Measurements from ENCODE around the gene HOXA4.

GRCh38 chr7:27164367-27165088 lies 34.0 kb upstream of the HOXA4 start:
- TF ChIP-seq CTCF (optimal IDR thresholded peaks at IDR 0.05 in 1 of 3, IDR thresholded peaks at IDR 0.05 in 1 of 3, conservative IDR thresholded peaks at IDR 0.05 in 1 of 3; ENCODE audit: extremely low read depth in 1 of 3, insufficient read depth in 2 of 3, low read length in 3 of 3) (peak in 2 of 3 experiments; percentile 33 to 40), EZH2 (IDR thresholded peaks at IDR 0.05; ENCODE audit: low read length) (no peak)
